Measurements from ENCODE around the gene TNKS1BP1.

TNKS1BP1 gene

DNA sequence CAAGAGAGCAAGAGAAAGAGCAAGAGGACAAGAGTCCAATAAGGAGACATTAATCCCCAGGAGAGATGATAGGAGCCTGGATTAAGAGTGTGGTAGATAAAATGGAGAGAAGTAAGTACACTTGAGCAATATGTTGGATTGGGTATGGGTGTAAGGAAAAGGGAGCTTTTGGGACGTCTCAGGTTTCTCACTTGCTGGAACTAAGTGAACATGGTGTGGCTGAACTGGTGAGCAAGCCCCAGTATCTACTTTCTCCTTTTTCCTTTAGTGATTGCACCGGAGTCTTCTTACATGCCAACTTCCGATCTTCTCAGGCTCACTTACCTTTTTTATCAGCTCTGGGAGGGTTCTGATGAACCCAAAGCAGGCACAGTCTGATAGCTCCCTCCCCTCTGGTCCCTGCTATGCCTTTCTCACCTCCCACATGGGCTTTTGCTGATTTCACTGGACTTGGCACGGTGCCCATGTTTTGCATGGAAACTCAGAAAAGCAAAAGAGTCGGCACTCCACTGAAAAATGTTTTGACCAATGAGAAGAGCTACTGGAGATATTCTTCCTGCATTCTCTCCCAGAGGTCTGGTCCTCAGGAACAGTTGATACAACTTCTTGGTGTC lies 73.2 kb downstream of the TNKS1BP1 start:
- Histone ChIP-seq H3K4me3 (ENCODE audit: low read depth, low read length, poor library complexity, severe bottlenecking) (no peak overlapping the region), H3K27ac (ENCODE audit: low read depth, low read length, poor library complexity, severe bottlenecking) (no peak overlapping the region)

DNA sequence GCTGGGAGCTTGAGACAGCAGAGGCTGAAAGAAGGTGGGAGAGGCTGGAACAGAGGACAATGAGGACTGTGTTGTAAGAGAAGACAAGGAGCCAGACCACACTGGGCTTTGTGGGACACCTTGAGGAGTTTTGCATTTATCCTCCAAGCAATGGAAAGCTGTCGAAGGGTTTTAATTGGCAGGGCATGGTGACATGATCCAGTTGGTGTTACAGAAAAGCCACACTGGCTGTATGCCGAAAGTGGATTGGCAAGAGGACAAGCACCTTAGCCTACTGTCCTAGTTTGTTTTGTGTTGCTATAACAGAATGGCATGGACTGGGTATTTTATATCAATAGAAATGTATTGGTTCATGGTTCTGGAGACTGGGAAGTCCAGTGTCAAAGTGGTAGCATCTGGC lies 73.7 kb downstream of the TNKS1BP1 start:
- Histone ChIP-seq H3K27me3 (ENCODE audit: insufficient read depth, low read length) (no peaks in the 10 kb centered on the region), H3F3A (ENCODE audit: insufficient read depth, low read length) (no peaks in the 10 kb centered on the region), H3K9ac (ENCODE audit: low read length) (no peak overlapping the region), H4K20me1 (ENCODE audit: insufficient read depth, low read length) (no peaks in the 10 kb centered on the region), H3K9me2 (ENCODE audit: low read depth, low read length) (no peaks in the 10 kb centered on the region), H3K79me2 (ENCODE audit: insufficient read depth, low read length) (no peaks in the 10 kb centered on the region), H2AFZ (ENCODE audit: low read length) (no peak overlapping the region), H3K9me3 (ENCODE audit: low read length) (no peaks in the 10 kb centered on the region), H3K4me2 (ENCODE audit: low read length) (no peak overlapping the region), H3K27ac (ENCODE audit: low read depth, low read length, poor library complexity, severe bottlenecking) (no peak overlapping the region), H3K4me1 (ENCODE audit: insufficient read depth, low read length, severe bottlenecking) (no peaks in the 10 kb centered on the region), H3K36me3 (ENCODE audit: insufficient read depth, low read length) (no peaks in the 10 kb centered on the region), H3K4me3 (ENCODE audit: low read depth, low read length, poor library complexity, severe bottlenecking) (no peak overlapping the region)
- no peak for TF ChIP-seq EZH2 (IDR thresholded peaks at IDR 0.05; ENCODE audit: borderline replicate concordance, low read length)
- TF ChIP-seq, protein P1, sequence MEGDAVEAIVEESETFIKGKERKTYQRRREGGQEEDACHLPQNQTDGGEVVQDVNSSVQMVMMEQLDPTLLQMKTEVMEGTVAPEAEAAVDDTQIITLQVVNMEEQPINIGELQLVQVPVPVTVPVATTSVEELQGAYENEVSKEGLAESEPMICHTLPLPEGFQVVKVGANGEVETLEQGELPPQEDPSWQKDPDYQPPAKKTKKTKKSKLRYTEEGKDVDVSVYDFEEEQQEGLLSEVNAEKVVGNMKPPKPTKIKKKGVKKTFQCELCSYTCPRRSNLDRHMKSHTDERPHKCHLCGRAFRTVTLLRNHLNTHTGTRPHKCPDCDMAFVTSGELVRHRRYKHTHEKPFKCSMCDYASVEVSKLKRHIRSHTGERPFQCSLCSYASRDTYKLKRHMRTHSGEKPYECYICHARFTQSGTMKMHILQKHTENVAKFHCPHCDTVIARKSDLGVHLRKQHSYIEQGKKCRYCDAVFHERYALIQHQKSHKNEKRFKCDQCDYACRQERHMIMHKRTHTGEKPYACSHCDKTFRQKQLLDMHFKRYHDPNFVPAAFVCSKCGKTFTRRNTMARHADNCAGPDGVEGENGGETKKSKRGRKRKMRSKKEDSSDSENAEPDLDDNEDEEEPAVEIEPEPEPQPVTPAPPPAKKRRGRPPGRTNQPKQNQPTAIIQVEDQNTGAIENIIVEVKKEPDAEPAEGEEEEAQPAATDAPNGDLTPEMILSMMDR (IDR thresholded peaks at IDR 0.05; ENCODE audit: low read length) = no peak

More for the DNA sequence above, 73.2 kb downstream of the TNKS1BP1 start:
- H3K36me3 ChIP-seq (ENCODE audit: insufficient read depth, low read length) = no peaks in the 10 kb centered on the region
- no peak overlapping the region for H3K4me2 ChIP-seq (ENCODE audit: low read length)
- H3K79me2 ChIP-seq (ENCODE audit: insufficient read depth, low read length) = no peaks in the 10 kb centered on the region
- no peaks in the 10 kb centered on the region for H3K9me3 ChIP-seq (ENCODE audit: low read length)
- H4K20me1 ChIP-seq (ENCODE audit: insufficient read depth, low read length) = no peaks in the 10 kb centered on the region
- no peak overlapping the region for H3K9ac ChIP-seq (ENCODE audit: low read length)
- no peaks in the 10 kb centered on the region for H3K9me2 ChIP-seq (ENCODE audit: low read depth, low read length)
- TF ChIP-seq, protein P1 (IDR thresholded peaks at IDR 0.05; ENCODE audit: low read length) = no peak
- TF ChIP-seq EZH2 (IDR thresholded peaks at IDR 0.05; ENCODE audit: borderline replicate concordance, low read length) = no peak
- no peaks in the 10 kb centered on the region for H3K4me1 ChIP-seq (ENCODE audit: insufficient read depth, low read length, severe bottlenecking)
- H2AFZ ChIP-seq (ENCODE audit: low read length) = no peak overlapping the region
- no peaks in the 10 kb centered on the region for H3F3A ChIP-seq (ENCODE audit: insufficient read depth, low read length)
- H3K27me3 ChIP-seq (ENCODE audit: insufficient read depth, low read length) = no peaks in the 10 kb centered on the region

Data from OCI-LY1 (cell line).